GM12878 (cell line): ENCODE measurements around the gene RSRC1. TPM values are rescaled to one million over a fixed set of nuclear protein-coding genes. Genes with fewer than 3 reads are reported as not detected.

Source experiments
- ATAC-seq: fragments of 200-7000 bp; cut with Tn5 transposase; 3 replicates; pipeline ENCODE4 v1.9.1; 2020; ENCODE audit warnings: mild to moderate bottlenecking, moderate library complexity
- BruUV-seq: library from RNA; stranded (reverse); fragments of 400-500 nt; replicated peaks from 2 replicates; lab custom pipeline; 2021; lab: Mats Ljungman, UMichigan
- CTCF ChIA-PET: fragments of 300-600 bp; sonication (Branson Sonifier 250); formaldehyde crosslinking; extraction: SDS; loops from one replicate; lab custom pipeline; 2021; ENCODE audit warnings: inconsistent platforms; lab: Yijun Ruan, JAX
- POLR2A ChIA-PET: fragments of 350-600 bp; formaldehyde crosslinking; extraction: SDS; loops from one replicate; lab custom pipeline; 2021; ENCODE audit warnings: inconsistent platforms; lab: Charles Lee
- RAD21 ChIA-PET: fragments of 300-600 bp; sonication (Branson Sonifier 250); formaldehyde crosslinking; loops from one replicate; lab custom pipeline; 2023; ENCODE audit warnings: antibody characterized with exemption; ENCODE audit not compliant: unreplicated experiment; lab: Charles Lee
- SMC1A ChIA-PET: fragments of 300-600 bp; sonication (Branson Sonifier 250); formaldehyde crosslinking; loops from one replicate; lab custom pipeline; 2023; ENCODE audit not compliant: unreplicated experiment, uncharacterized antibody; lab: Charles Lee
- DNase-seq: peaks from one replicate; pipeline ENCODE4 v3.0.0-alpha.2; 2011; ENCODE audit warnings: low read depth, low spot score
- FAIRE-seq: peaks from 3 replicates; lab custom pipeline; 2011; peaks lifted over from hg19 to GRCh38; lab: Jason Lieb, UNC
- H2AFZ ChIP-seq: 2 replicates; pipeline ENCODE4 v1.6.0; 2011; ENCODE audit warnings: low read depth, low read length, control low read depth; ENCODE audit not compliant: control insufficient read depth
- H3K27ac ChIP-seq: 2 replicates; pipeline ENCODE4 v1.5.1; 2011; ENCODE audit warnings: control low read depth; ENCODE audit not compliant: control insufficient read depth, insufficient read depth
- H3K27me3 ChIP-seq, 2 experiments: replicated peaks in 1 of 2; 2 replicates each; pipeline versions ENCODE4 v1.6.0 to v1.6.1; 2011; ENCODE audit warnings: low read length in 1 of 2; ENCODE audit not compliant: control insufficient read depth in 2 of 2, insufficient read depth in 2 of 2
- H3K36me3 ChIP-seq, 2 experiments: 2 replicates each; pipeline ENCODE4 v1.5.1; 2011; ENCODE audit warnings: low read length in 1 of 2; ENCODE audit not compliant: control insufficient read depth in 2 of 2, insufficient read depth in 2 of 2
- H3K4me1 ChIP-seq: 2 replicates; pipeline ENCODE4 v1.6.1; 2011; ENCODE audit warnings: mild to moderate bottlenecking, low read length, moderate library complexity, mixed read lengths; ENCODE audit not compliant: control insufficient read depth, insufficient read depth
- H3K4me2 ChIP-seq: 2 replicates; pipeline ENCODE4 v1.6.0; 2011; ENCODE audit warnings: control low read depth; ENCODE audit not compliant: control insufficient read depth, insufficient read depth
- H3K4me3 ChIP-seq: fragments of 200-600 bp; sonication (generic); 2 replicates; pipeline ENCODE4 v1.5.1; 2016
- H3K79me2 ChIP-seq: 2 replicates; pipeline ENCODE4 v1.6.0; 2011; ENCODE audit warnings: low read length; ENCODE audit not compliant: control insufficient read depth, insufficient read depth
- H3K9ac ChIP-seq: 2 replicates; pipeline ENCODE4 v1.8.0; 2011; ENCODE audit warnings: low read length, control low read depth, mixed read lengths; ENCODE audit not compliant: control insufficient read depth, insufficient read depth
- H3K9me3 ChIP-seq: replicated peaks from 3 replicates; pipeline ENCODE4 v1.5.1; 2011; ENCODE audit warnings: mild to moderate bottlenecking, low read length; ENCODE audit not compliant: control insufficient read depth, insufficient read depth
- H4K20me1 ChIP-seq: 2 replicates; pipeline ENCODE4 v1.6.0; 2011; ENCODE audit not compliant: control insufficient read depth, insufficient read depth
- CEBPB ChIP-seq, 2 experiments: fragments of 150-350 bp in 1 of 2; IDR thresholded peaks; 2 replicates each; pipeline ENCODE4 v1.6.1; 2012 to 2014; ENCODE audit warnings: low read depth in 2 of 2, low read length in 2 of 2, borderline replicate concordance in 1 of 2, inconsistent platforms in 1 of 2
- CREM ChIP-seq: IDR thresholded peaks from 2 replicates; pipeline ENCODE4 v1.6.1; 2014; ENCODE audit warnings: antibody characterized with exemption, low read depth
- FOS ChIP-seq: IDR thresholded peaks from 3 replicates; pipeline ENCODE4 v1.6.1; 2011; ENCODE audit warnings: borderline replicate concordance; ENCODE audit not compliant: insufficient read length; ENCODE audit errors: extremely low read depth
- IKZF2 ChIP-seq, 2 experiments: fragments of 450-650 bp; IDR thresholded peaks; 2 replicates each; pipeline ENCODE4 v1.6.1; 2017; ENCODE audit warnings: mild to moderate bottlenecking in 2 of 2, moderate library complexity in 2 of 2
- NFXL1 ChIP-seq: fragments of 450-650 bp; IDR thresholded peaks from 2 replicates; pipeline ENCODE4 v1.6.1; 2017; ENCODE audit warnings: antibody characterized with exemption, mild to moderate bottlenecking, borderline replicate concordance
- PAX8 ChIP-seq: fragments of 450-650 bp; IDR thresholded peaks from 2 replicates; pipeline ENCODE4 v1.6.1; 2017; ENCODE audit warnings: mild to moderate bottlenecking, moderate library complexity
- RAD21 ChIP-seq: IDR thresholded peaks from 2 replicates; pipeline ENCODE4 v1.6.1; 2011; ENCODE audit warnings: mild to moderate bottlenecking, low read depth, low read length, moderate library complexity; ENCODE audit not compliant: insufficient read depth
- RELA ChIP-seq: fragments of 450-650 bp; IDR thresholded peaks from 2 replicates; pipeline ENCODE4 v1.8.0; 2014; ENCODE audit warnings: borderline replicate concordance; ENCODE audit not compliant: partially characterized antibody
- SIX5 ChIP-seq: IDR thresholded peaks from 2 replicates; pipeline ENCODE4 v1.6.1; 2011; ENCODE audit warnings: mild to moderate bottlenecking, low read depth, low read length, moderate library complexity; ENCODE audit not compliant: severe bottlenecking
- ZBTB33 ChIP-seq: fragments of 450-650 bp; IDR thresholded peaks from 2 replicates; pipeline ENCODE4 v1.6.1; 2017; ENCODE audit warnings: mild to moderate bottlenecking
- ZNF24 ChIP-seq: fragments of 450-650 bp; IDR thresholded peaks from 2 replicates; pipeline ENCODE4 v1.6.1; 2017; ENCODE audit warnings: antibody characterized with exemption, mild to moderate bottlenecking
- ZNF274 ChIP-seq: IDR thresholded peaks from one replicate; pipeline ENCODE4 v1.8.0; 2011; ENCODE audit not compliant: insufficient read length, insufficient read depth
- WGBS: methylation state at CpG from one replicate; pipeline ENCODE4 v1.1.6; 2016; ENCODE audit warnings: low lambda C conversion rate; ENCODE audit not compliant: insufficient replicate concordance, insufficient coverage; ENCODE audit errors: missing lambda C conversion rate; 5-methylcytosine and 5-hydroxymethylcytosine counted together
- in situ Hi-C: fragments of 300-500 bp; cut with MboI; formaldehyde crosslinking; loops from 9 replicates; pipeline ENCODE4 v1.14.3; 2018; ENCODE audit warnings: mixed read lengths
- intact Hi-C: fragments of 100-400 bp; cut with micrococcal nuclease; formaldehyde crosslinking; loops from one replicate; pipeline ENCODE4 v1.14.2; 2022; ENCODE audit not compliant: unreplicated experiment
- polyA plus RNA-seq, 11 experiments: library from polyadenylated mRNA; depleted of rRNA in 4 of 11; unstranded in 6 of 11; stranded (reverse) in 5 of 11; fragments of >200 nt; fragmentation: Nextera tagmentation in 4 of 11; fragmentation: Illumina TruSeq in 1 of 11; extraction: Ambion mirVana in 4 of 11; extraction: Trizol in 1 of 11; gene quantifications; 1 replicate in 1 of 11; 2 replicates in 10 of 11; pipeline versions ENCODE4 v1.2.1 to v1.2.3, GENCODE V29; 2011 to 2016; ENCODE audit warnings: inconsistent platforms in 2 of 11, missing spikeins in 2 of 11, low read depth in 1 of 11
- total RNA-seq, 4 experiments: library from RNA; depleted of rRNA in 3 of 4; stranded (reverse); fragments of >200 nt in 3 of 4; fragmentation: Illumina TruSeq in 1 of 4; extraction: Trizol in 1 of 4; gene quantifications; 2 replicates each; pipeline versions ENCODE4 v1.2.1 to v1.2.3, GENCODE V29; 2013 to 2021
- TF ChIP-seq, protein P1 (sequence below): IDR thresholded peaks from 2 replicates; pipeline ENCODE4 v1.6.1; 2012; ENCODE audit warnings: low read depth, low read length, improper control_type of control experiment
- TF ChIP-seq, protein P2 (sequence below): fragments of 450-650 bp; IDR thresholded peaks from 2 replicates; pipeline ENCODE4 v1.6.1; 2017; ENCODE audit warnings: borderline replicate concordance

RSRC1 gene
- total and polyA plus RNA-seq, 10 of the 15 experiments (the other 5 are each of a cell fraction or from before 2014, with no cell fraction given) = 16.4 to 85.9 (median 42.0) TPM

DNA sequence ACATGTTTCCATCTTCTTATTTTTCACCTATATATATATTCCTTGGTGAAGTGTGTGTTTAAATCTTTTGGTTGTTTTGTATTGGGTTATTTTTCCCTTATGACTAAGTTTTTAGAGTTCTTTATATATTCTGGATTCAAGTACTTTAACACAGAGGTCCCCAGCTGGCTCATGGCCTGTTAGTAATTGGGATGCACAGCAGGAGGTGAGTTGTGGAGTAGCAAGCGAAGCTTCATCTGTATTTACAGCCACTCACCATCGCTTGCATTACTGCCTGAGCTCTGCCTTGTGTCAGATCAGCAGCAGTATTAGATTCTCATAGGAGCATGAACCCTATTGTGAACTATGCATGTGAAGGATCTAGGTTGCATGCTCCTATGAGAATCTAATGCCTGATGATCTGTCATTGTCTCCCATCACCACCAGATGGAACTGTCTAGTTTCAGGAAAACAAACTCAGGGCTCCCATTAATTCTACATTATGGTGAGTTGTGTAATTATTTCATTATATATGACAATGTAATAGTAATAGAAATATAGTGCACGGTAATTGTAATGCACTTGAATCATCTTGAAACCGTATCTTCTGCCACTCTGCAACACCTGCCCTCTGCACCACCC lies 151.6 kb downstream of the RSRC1 start:
- no peaks in the 10 kb centered on the region for H3K79me2 ChIP-seq
- RAD21 ChIA-PET = interaction anchor here (0.6 kb wide), 1 partner anchor 192 kb away, joined by 3 read pairs; no protein-coding TSS in a partner anchor
- H3K4me2 ChIP-seq = no peak overlapping the region
- no peak overlapping the region for H3K4me3 ChIP-seq
- FAIRE-seq (no peak), ATAC-seq (no peak), DNase-seq (no peak)
- CTCF ChIA-PET = no interaction called here
- H3K27ac ChIP-seq = no peak overlapping the region
- peaks cover 2% of the 10 kb centered on the region for H3K9me3 ChIP-seq
- 79% methylated on average over 4 of the region's 4 CpGs for WGBS
- SMC1A ChIA-PET = interaction anchor here (1.5 kb wide), 1 partner anchor 173 kb away, joined by 5 read pairs; no protein-coding TSS in a partner anchor
- no peaks in the 10 kb centered on the region; a peak in 1 of 4 replicates for H3K36me3 ChIP-seq
- H4K20me1 ChIP-seq = no peaks in the 10 kb centered on the region
- TF ChIP-seq NFXL1 (no peak), SIX5 (no peak), RAD21 (no peak), IKZF2 (IDR thresholded peaks at IDR 0.05) (no peak), RELA (no peak)
- no TSS peak for BruUV-seq
- intact Hi-C loops = no loop called here
- H3K4me1 ChIP-seq = no peaks in the 10 kb centered on the region
- H3K27me3 ChIP-seq = no peaks in the 10 kb centered on the region
- H3K9ac ChIP-seq = no peak overlapping the region
- in situ Hi-C loops = no loop called here
- H2AFZ ChIP-seq = no peak overlapping the region
- POLR2A ChIA-PET = no interaction called here

- ChIA-PET POLR2A (no interaction called here), SMC1A (interaction anchor here (0.6 kb wide), 1 partner anchor 9 kb away, joined by 3 read pairs; no protein-coding TSS in a partner anchor), RAD21 (no interaction called here), CTCF (no interaction called here)
- Histone ChIP-seq H3K9ac (no peak overlapping the region), H3K36me3 (no peaks in the 10 kb centered on the region), H3K4me3 (no peak overlapping the region), H2AFZ (no peak overlapping the region), H3K4me2 (no peak overlapping the region), H3K27me3 (no peaks in the 10 kb centered on the region), H3K9me3 (peaks cover 7% of the 10 kb centered on the region), H4K20me1 (no peaks in the 10 kb centered on the region), H3K79me2 (no peaks in the 10 kb centered on the region), H3K27ac (no peak overlapping the region), H3K4me1 (no peaks in the 10 kb centered on the region)
- in situ Hi-C loops (no loop called here), intact Hi-C loops (no loop called here)
- ATAC-seq (no peak), DNase-seq (no peak), FAIRE-seq (no peak)
- no TSS peak for BruUV-seq
- no peak for TF ChIP-seq FOS
- TF ChIP-seq PAX8 = no peak
- TF ChIP-seq CEBPB (IDR thresholded peaks at IDR 0.05; ENCODE audit: borderline replicate concordance in 1 of 2, low read depth in 2 of 2, low read length in 2 of 2) = no peak
- no peak for TF ChIP-seq CREM
- no peak for TF ChIP-seq ZNF274
- no peak for TF ChIP-seq ZBTB33
- TF ChIP-seq, protein P1, sequence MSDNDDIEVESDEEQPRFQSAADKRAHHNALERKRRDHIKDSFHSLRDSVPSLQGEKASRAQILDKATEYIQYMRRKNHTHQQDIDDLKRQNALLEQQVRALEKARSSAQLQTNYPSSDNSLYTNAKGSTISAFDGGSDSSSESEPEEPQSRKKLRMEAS = no peak
- TF ChIP-seq, protein P2, sequence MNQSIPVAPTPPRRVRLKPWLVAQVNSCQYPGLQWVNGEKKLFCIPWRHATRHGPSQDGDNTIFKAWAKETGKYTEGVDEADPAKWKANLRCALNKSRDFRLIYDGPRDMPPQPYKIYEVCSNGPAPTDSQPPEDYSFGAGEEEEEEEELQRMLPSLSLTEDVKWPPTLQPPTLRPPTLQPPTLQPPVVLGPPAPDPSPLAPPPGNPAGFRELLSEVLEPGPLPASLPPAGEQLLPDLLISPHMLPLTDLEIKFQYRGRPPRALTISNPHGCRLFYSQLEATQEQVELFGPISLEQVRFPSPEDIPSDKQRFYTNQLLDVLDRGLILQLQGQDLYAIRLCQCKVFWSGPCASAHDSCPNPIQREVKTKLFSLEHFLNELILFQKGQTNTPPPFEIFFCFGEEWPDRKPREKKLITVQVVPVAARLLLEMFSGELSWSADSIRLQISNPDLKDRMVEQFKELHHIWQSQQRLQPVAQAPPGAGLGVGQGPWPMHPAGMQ = no peak
- TF ChIP-seq ZNF24 = no peak
These were observed 155.0 kb downstream of the RSRC1 start for GRCh38 chr3:158264894-158265293.
